GM19099 (cell line): Measurements from ENCODE around the gene MXRA5.

Experiments used
- POLR2A ChIP-seq: IDR thresholded peaks from 3 replicates; pipeline ENCODE4 v1.6.1; 2011; ENCODE audit warnings: low read depth; ENCODE audit not compliant: insufficient read length; ENCODE audit errors: extremely low read depth

Gene MXRA5

GRCh38 chrX:3262901-3263300, 83.6 kb downstream of the MXRA5 start:
- TF ChIP-seq POLR2A = no peak
